NCI-H82 (cell line): ENCODE measurements around the gene AQP7.
"Not testable (repeated sequence)": the region's sequence is repeated elsewhere in the genome, so short reads cannot be mapped to it uniquely, and the experiment has no call there.

ENCODE experiments used
- DNase-seq: peaks from one replicate; lab custom pipeline; 2025; lab: John Stamatoyannopoulos, UW

Gene AQP7

GRCh38 chr9:33433871-33434270, 31.5 kb upstream of the AQP7 start:
- no peak for DNase-seq

GRCh38 chr9:33431420-33431819, 29.1 kb upstream of the AQP7 start:
- DNase-seq = no peak

GRCh38 chr9:33430942-33431341, 28.6 kb upstream of the AQP7 start:
- DNase-seq = peak; percentile 25

GRCh38 chr9:33429256-33429985, 27.1 kb upstream of the AQP7 start:
- DNase-seq = no peak

GRCh38 chr9:33426843-33427293, 24.5 kb upstream of the AQP7 start:
- no peak for DNase-seq

- no peak for DNase-seq
Observed at GRCh38 chr9:33425128-33425533, 22.8 kb upstream of the AQP7 start.

- not testable (repeated sequence) for DNase-seq
Observed at GRCh38 chr9:33424492-33424891, 22.1 kb upstream of the AQP7 start.

- peak; percentile 56 for DNase-seq
Observed at GRCh38 chr9:33424043-33424442, 21.7 kb upstream of the AQP7 start.

- no peak for DNase-seq
Observed at GRCh38 chr9:33419708-33420303, 17.4 kb upstream of the AQP7 start.

- DNase-seq = no peak
Observed at GRCh38 chr9:33418090-33418489, 15.7 kb upstream of the AQP7 start.

GRCh38 chr9:33416996-33417395, 14.6 kb upstream of the AQP7 start:
- DNase-seq = no peak

GRCh38 chr9:33415501-33416038, 13.2 kb upstream of the AQP7 start:
- DNase-seq = peak; percentile 67

- DNase-seq = no peak
Observed at GRCh38 chr9:33414889-33415500, 12.6 kb upstream of the AQP7 start.

- no peak for DNase-seq
Observed at GRCh38 chr9:33414268-33414667, 11.9 kb upstream of the AQP7 start.

- DNase-seq = no peak
Observed at GRCh38 chr9:33408087-33408486, 5.7 kb upstream of the AQP7 start.

GRCh38 chr9:33407061-33407460, 4.7 kb upstream of the AQP7 start:
- DNase-seq = no peak

GRCh38 chr9:33404788-33405362, 2.5 kb upstream of the AQP7 start:
- DNase-seq = peak; percentile 18

- no peak for DNase-seq
Observed at GRCh38 chr9:33403941-33404787, 1.8 kb upstream of the AQP7 start.

- DNase-seq = not testable (repeated sequence)
Observed at GRCh38 chr9:33401809-33402208, 559 bp downstream of the AQP7 start.

GRCh38 chr9:33399047-33399446, 3.3 kb downstream of the AQP7 start:
- DNase-seq = not testable (repeated sequence)

GRCh38 chr9:33397801-33398200, 4.6 kb downstream of the AQP7 start:
- not testable (repeated sequence) for DNase-seq
